HG02840 (cell line): ENCODE data around the gene GOLGA5.
"Not testable (repeated sequence)": the region's sequence is repeated elsewhere in the genome, so short reads cannot be mapped to it uniquely, and the experiment has no call there.

Experiments used
- ATAC-seq: cut with Tn5 transposase; IDR thresholded peaks from one replicate; pipeline ENCODE4 v1.9.1; 2021; ENCODE audit warnings: mild to moderate bottlenecking, moderate library complexity, moderate number of reproducible peaks; ENCODE audit not compliant: unreplicated experiment, low FRiP score

The GOLGA5 gene

DNA sequence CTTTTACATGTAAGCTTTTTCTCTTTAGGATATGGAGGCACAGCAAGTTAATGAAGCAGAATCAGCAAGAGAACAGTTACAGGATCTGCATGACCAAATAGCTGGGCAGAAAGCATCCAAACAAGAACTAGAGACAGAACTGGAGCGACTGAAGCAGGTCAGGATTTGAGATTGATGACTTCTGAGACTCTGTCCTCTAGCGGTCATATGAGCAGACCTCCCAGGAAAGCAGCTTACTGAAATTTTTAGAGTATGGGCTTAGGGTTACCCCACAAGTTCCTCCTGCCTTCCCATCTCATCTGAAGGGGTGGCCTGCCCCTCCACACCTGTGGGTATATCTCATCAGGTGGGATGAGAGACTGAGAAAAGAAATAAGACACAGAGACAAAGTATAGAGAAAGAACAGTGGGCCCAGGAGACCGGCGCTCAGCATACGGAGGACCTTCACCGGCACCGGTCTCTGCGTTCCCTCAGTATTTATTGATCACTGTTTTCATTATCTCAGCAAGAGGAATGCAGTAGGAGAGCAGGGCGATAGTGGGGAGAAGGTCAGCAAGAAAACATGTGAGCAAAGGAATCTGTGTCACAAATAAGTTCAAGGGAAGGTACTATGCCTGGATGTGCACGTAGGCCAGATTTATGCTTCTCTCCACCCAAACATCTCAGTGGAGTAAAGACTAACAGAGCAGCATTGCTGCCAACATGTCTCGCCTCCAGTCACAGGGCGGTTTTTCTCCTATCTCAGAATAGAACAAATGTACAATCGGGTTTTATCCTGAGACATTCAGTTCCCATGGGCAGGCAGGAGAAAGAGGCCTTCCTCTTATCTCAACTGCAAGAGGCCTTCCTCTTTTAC is 25.8 kb downstream of the GOLGA5 start:
- not testable (repeated sequence) for ATAC-seq

DNA sequence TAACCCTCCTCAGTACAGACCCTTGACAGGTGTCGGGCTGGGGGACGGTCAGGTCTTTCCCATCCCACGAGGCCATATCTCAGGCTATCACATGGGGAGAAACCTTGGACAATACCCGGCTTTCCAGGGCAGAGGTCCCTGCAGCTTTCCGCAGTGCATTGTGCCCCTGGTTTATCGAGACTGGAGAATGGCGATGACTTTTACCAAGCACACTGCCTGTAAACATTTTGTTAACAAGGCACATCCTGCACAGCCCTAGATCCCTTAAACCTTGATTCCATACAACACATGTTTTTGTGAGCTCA is 26.4 kb downstream of the GOLGA5 start:
- not testable (repeated sequence) for ATAC-seq

DNA sequence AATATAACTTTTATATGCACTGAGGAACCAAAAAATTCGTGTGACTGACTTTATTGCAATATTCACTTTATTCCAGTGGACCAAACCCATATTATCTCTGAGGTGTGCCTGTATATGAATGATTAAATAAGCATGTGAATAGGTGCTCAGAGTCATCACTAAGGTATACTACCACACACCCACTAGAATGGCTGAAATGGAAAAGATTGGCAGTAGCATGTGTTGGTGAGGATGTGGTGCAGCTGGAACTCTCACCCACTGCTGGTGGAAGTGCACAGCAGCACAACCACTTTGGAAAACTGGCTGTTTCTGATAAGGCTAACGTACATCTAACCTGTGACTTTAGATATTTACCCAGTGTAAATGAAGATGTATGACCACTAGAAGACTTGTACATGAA is 36.8 kb downstream of the GOLGA5 start:
- ATAC-seq = no peak

DNA sequence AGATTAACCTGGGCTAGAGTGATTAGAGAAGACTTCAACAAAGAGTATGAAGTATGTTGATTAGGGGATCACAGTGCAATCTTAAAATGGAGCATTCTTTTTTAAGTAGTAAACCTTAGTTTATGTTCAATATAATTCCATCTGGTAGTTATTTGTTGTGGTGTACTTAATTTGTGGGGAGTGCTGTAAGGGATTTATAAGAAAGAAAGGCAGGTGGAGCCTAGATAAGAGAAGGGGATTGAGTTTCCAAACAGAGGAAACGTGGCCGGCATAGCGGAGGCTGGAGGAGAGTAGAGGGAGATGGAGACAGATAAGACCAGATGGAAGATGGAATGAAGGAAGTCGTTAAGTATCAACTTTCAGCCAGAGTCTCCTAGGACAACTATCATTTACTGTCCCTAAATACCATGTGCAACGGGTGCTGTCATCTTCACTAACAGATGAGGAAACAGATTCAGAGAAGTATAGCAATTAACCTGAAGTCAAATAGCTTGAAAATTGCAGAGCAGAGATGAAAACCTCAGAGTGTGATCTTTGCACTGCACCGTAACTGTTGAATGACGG is 38.1 kb downstream of the GOLGA5 start:
- no peak for ATAC-seq

DNA sequence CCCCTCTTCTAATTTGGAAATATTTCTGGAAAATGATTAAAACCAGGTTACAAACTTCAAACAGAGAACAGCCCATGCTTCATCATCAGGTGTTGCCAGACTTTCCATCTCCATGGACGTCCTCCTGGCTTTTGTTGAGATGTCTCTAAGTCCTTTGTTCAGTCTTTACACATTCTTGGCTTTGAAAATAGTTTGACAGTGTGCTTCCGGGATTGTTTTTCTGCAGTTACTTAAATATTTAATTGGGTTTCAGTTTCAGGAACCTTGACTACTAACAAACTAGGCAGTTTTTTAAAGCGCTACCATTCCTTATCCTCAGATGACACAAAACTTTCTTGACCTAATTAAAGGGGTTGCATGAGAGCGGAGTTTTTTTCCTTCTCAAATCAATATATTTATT is 47.8 kb downstream of the GOLGA5 start:
- no peak for ATAC-seq

DNA sequence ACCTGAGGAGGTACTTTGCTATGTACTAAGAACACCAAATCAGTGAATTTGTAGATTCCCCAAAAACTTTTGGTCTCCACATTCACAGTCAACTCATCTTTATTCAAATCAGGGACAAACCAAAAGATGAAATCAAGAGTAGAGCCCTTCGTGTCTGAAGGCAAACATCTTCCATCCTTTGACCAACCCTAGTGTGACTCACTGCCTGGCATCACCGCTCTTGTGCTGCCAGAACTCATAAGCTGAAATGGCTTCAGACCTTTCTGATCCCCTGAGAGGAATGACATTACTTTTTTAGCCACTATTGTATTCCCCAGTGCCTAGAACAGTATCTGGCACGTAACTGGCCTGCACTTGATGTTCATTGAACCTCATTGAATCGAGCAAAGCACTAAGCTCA is 50.1 kb downstream of the GOLGA5 start:
- no peak for ATAC-seq

DNA sequence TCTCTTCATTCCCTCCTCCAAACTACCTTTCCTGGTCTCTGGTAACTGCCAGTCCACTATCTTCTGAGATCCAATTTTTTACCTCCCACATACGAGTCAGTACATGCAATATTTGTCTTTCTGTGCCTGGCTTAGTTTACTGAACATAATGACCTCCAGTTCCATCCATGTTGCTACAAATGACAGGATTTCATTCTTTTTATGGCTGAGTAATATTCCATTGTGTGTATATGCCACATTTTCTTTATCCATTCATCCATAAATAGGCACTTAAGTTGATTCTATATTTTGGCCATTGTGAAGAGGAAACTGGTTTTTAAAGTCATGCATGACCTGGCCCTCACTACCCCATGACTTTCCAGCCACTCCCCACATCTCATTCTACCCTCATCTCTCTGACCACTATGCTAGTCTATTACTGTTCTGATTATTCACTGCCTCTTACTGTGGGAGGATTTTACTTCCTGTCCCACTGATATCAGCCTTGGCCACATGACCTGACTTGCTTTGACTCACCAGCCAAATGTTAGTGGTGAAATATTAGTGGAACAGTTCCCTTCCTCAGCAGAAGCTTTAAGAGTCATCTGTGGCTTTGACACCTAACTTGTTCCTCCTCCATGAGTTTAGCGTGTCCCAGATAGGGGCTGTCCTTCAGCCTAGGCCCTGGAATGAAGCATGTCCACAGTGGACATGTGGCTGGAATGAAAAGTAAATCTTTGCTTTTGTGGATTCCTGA is 52.2 kb downstream of the GOLGA5 start:
- no peak for ATAC-seq

DNA sequence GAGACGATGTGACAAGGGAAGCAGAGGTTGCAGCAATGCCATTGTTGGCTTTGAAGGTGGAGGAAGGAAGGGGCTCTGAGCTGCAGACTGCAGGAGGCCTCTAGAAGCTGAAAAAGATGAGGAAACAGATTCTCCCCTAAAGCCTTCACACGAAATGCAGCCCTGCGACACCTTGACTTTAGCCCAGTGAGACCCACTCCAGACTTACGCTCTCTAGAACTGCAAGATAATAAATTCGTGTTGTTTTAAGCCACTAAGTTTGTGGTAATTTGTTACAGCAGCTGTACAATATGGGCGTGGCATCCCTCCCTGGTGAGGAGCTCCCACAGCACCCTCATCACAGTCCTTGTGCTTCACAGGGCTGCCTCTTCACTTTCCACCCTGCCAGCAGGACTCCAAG is 53.2 kb downstream of the GOLGA5 start:
- ATAC-seq = no peak

DNA sequence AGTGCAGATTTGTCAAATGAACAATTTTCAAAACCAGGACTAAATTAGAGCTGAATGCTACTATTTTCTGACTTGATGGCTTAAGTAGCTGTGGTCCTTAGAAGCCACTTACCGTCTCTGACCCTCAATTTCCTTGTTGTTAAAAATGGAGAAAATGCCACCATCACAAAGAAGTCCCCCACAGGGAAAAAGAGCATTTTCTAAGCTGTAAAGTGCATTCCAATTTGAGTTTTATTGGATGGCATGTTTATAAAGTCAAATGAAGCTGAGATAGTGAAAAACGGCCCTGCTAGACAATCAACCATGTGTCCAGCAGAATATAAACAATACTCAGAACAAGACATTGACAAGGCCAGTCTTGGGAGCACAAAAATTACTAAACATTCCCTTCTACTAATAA is 53.6 kb downstream of the GOLGA5 start:
- no peak for ATAC-seq

DNA sequence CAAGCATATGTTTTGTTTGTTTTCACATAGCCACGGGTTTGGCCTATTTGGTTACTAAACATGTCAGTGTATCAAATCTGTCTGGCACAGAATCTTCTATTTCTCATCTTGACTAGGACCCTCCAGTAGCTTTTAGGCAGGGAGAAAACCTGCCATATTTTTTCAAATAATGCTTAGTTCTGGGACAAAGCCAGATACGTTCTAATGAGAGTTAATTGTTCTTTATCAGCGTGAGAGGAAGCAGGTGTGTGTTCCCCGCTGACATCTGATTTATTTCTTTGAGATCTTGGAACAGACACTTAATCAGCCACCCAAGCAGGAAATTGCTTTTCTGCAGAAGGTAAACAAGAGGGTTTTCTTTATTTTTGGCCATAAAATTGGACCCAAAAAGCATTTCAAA is 54.8 kb downstream of the GOLGA5 start:
- no peak for ATAC-seq

DNA sequence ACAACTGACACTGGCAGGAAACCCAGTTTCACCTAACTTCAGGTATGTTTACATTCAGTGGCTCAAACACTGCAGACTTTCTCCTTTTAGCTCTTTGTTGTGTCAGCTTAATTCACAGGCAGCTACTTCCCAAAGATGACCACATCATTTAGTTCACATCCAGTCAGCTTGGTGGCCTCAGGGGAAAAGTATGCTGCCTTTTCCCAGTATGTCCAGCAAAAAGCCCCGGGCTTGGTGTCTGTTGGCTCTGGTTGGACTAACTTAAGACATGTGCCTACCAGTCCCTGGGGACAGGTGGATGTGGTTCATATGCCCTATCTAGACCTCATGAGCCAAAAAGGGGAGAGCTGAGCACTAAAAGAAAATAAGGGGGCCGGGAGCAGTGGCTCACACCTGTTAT is 56.4 kb downstream of the GOLGA5 start:
- no peak for ATAC-seq

DNA sequence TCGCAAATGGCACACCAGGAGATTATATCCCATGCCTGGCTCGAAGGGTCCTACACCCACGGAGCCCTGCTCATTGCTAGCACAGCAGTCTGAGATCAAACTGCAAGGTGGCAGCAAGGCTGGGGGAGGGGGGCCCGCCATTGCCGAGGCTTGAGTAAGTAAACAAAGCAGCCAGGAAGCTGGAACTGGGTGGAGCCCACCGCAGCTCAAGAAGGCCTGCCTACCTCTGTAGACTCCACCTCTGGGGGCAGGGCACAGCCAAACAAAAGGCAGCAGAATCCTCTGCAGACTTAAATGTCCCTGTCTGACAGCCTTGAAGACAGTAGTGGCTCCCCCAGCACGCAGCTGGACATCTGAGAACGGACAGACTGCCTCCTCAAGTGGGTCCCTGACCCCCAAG is 59.0 kb downstream of the GOLGA5 start:
- not testable (repeated sequence) for ATAC-seq

DNA sequence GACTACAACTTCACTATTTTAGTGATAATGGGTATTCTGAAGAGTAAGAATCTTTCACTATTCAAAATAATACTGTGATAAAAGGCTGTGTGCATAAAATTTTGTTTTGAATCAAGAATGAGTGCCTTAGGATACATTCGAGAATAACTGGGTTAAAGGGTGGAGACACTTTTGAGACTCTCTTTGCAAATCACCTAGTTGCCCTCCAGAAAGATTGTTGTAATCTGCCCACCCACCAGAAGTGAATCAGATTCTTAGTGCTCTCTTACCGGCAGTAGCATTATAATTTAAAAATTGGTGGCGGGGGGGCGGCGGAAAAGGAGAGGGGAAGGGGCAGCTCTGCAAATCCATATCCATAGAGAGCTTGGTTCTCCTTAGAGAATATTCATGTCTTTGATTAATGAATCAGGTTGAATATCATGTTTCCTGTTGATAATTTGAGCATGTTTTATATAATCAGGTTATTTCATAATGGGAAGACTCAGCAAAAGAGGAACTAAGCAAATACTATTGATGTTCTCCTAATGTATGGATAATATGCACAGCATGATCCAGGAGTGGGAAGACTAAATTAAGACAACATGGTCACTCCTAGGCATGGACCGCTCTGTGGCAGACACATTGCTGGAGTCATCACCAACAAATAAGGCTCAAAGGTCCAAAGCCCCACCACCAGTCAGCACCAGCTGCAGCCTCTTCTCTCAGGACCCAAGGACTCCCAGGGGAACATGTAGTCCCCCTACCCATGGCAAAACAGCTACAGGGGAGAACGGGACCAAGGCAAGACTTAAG is 66.1 kb downstream of the GOLGA5 start:
- ATAC-seq = no peak

DNA sequence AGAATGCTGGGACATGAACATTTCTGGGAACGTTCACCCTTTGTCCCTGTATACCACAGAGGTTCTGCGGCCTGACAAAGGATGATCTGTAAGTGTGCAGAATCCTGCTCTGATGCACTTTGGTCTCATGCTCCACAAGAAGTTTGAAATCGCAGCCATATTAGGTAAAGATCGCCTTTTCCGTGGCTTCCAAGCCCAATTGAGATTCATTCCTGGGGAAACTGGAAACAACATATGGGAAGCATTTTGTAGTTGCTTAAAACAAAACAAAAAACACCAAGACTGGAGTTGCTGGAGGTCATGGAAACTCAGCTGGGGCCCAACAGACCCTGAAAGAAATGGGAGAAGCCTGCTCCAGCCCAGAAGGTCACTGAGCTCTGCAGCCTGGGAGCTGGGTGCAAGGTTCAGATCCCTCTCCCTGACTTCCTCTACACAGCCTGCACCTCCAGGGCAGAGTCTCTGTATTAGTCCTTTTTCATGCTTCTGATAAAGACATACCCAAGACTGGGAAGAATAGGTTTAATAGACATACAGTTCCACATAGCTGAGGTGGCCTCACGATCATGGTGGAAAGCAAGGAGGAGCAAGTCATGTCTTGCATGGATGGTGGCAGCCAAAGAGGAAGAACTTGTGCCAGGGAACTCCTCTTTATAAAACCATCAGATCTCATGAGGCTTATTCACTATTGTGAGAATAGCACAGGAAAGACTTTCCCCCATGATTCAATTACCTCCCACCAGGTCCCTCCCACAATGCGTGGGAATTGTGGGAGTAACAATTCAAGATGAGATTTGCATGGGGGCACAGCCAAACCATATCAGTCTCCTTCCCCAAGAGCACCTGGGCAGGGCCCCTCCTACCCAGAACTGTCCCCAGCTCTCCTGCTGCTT is 68.0 kb downstream of the GOLGA5 start:
- ATAC-seq = no peak

DNA sequence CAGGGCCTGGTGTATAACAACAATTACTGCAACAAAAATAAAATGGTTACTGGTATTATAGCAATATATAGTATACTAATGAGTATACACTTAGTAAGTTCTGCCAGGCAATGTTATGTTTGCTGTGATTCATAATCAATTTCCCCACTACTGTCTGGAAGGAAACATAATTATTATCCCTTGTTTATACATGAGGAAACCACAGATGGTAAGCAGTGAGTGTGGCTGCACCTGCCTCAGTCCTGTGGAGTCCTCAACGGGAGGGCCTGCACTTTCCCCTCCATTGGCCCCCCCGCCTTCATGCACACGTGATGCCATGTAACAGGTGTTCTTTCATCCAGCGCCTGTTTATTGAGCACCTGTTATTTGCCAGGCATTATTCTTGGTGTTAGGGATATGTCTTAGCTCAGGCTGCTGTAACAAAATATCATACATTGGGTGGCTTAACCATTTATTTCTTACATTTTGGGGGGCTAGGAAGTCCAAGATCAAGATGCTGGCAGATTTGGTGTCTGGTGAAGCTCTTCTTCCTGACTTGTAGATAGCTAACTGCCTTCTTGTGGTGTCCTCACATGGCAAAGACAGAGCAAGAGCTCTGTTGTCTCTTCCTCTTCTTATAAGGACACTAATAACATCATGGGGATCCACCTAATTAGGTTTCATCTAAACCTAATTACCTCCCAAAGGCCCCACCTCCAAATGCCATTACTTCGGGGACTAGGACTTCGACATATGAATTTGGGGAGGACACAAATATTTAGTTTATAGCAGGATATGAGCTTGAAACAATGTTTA is 69.4 kb downstream of the GOLGA5 start:
- no peak for ATAC-seq

DNA sequence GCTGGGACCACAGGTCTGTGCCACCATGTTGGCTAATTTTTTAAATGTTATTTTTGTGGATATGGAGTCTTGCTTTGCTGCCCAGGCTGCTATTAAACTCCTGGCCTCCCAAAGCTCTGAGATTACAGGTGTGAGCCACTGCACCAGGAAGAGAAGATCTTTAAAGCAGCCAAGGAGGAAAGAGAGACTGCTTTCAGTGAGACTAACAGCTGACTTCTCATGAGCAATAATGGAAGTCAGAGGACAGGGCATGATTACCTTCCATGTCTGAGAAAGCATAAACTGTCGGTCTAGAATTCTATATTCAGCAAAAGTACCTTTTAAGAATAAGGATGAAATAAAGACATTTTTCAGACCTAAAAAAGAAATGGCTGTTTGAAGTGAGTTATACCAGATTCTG is 71.6 kb downstream of the GOLGA5 start:
- ATAC-seq = no peak

DNA sequence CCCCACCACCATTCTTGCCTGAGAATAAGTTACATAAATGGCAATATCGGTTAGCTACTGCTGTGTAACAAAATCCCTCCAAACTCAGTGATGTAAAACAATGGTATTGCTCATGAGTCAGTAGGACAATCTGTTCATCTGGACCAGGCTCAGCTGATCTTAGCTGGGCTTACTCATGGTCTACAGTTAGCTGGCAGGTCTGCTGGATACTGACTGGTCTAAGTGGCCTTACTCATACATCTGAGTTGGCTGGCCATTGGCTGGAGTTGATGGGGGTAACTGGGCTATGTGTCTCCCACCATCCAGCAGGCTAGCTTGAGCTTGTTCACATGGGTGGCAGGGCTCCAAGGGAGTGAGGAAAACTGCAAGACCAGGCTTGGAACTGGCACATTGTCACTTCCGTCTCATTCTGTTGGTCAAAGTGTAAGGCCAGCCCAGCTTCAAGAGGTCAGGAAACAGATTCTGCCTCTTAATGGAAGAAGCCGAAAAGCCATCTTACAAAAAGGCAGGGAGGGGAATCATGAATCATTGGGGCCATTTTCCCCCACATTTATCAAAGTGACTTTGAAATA is 72.2 kb downstream of the GOLGA5 start:
- ATAC-seq = no peak

DNA sequence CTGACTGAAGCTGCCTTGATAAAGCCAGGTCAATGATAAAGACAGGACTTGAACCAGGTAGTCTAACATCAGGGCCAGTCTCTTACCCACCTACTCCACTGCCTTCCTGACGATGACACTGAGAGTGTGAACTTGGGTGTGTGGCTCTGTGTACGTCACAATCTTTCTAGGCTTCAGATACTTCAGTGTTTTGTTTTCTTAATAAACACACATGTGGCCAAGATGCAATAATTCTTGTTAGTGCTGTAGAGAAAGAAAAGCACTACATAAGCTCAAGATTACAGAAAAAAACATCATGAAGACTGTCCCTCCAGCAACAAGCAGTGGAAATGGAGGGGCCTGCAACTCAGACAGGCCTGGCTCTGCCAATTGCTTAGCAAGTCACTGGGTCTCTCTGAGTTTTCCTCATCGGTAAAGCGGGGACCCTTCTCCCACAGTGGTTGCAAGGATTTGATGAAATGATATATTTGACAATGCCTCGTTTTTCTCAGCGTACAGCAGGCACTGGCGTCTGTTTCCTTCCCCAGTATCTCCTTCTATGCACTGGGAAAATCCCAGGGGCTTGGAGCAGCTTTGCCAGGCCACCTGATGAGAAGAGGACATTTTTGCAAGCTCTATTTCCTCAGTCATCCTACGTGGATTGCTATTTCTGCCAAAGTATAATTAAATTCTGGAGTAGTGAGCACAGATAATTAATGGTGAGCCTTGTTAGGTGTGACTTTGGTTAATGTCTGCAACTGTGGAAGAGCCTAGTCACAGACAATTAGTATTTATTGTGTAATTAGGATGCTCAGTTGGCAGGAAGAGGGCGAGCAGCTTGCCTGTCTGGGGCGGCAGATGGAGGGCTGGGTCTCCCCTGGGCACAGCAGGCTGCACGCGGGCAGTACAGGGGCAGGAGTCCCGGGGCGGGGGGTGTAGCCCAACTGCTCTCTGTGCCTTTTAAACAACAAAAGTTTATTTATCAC is 73.1 kb downstream of the GOLGA5 start:
- no peak for ATAC-seq
